Karpas-422 (cell line): Measurements from ENCODE around the gene ATP8A1. TPM values are rescaled to one million over a fixed set of nuclear protein-coding genes. Genes with fewer than 3 reads are reported as not detected.

Experiments
- DNase-seq: peaks from one replicate; pipeline ENCODE4 v3.0.0-alpha.2; 2015
- H2AFZ ChIP-seq: fragments of 200-600 bp; sonication (generic); 2 replicates; pipeline ENCODE4 v1.6.1; 2014; ENCODE audit warnings: antibody characterized with exemption, low read length, mixed read lengths
- H3K27ac ChIP-seq: fragments of 200-600 bp; sonication (generic); 2 replicates; pipeline ENCODE4 v1.5.1; 2014; ENCODE audit warnings: mild to moderate bottlenecking, low read length, moderate library complexity
- H3K27me3 ChIP-seq: fragments of 200-600 bp; sonication (generic); 2 replicates; pipeline ENCODE4 v1.6.1; 2014; ENCODE audit warnings: low read length, mixed read lengths
- H3K36me3 ChIP-seq: fragments of 200-600 bp; sonication (generic); 2 replicates; pipeline ENCODE4 v1.6.1; 2014; ENCODE audit warnings: low read length, mixed read lengths; ENCODE audit not compliant: insufficient read depth
- H3K4me1 ChIP-seq: fragments of 200-600 bp; sonication (generic); 2 replicates; pipeline ENCODE4 v1.6.1; 2014; ENCODE audit warnings: mild to moderate bottlenecking, low read length, mixed read lengths
- H3K4me2 ChIP-seq: fragments of 200-600 bp; sonication (generic); 2 replicates; pipeline ENCODE4 v1.6.1; 2014; ENCODE audit warnings: low read length, low read depth, mild to moderate bottlenecking; ENCODE audit not compliant: poor library complexity, severe bottlenecking
- H3K4me3 ChIP-seq: fragments of 200-600 bp; sonication (generic); 2 replicates; pipeline ENCODE4 v1.5.1; 2014; ENCODE audit warnings: mild to moderate bottlenecking, antibody characterized with exemption, low read length, mixed read lengths
- H3K79me2 ChIP-seq: fragments of 200-600 bp; sonication (generic); 2 replicates; pipeline ENCODE4 v1.6.1; 2014; ENCODE audit warnings: mild to moderate bottlenecking, low read length, mixed read lengths
- H3K9ac ChIP-seq: fragments of 200-600 bp; sonication (generic); 2 replicates; pipeline ENCODE4 v1.6.0; 2014; ENCODE audit warnings: low read length
- H3K9me2 ChIP-seq: fragments of 200-600 bp; sonication (generic), shearing (Covaris generic); replicated peaks from 2 replicates; pipeline ENCODE4 v1.6.0; 2014; ENCODE audit warnings: mild to moderate bottlenecking, low read length, moderate library complexity; ENCODE audit not compliant: insufficient read depth
- H3K9me3 ChIP-seq: fragments of 300-700, 200-600 bp; sonication (generic); 2 replicates; pipeline ENCODE4 v1.6.1; 2014; ENCODE audit warnings: low read length, mixed read lengths
- H4K20me1 ChIP-seq: fragments of 200-600 bp; sonication (generic); 2 replicates; pipeline ENCODE4 v1.6.1; 2014; ENCODE audit warnings: mild to moderate bottlenecking, antibody characterized with exemption, low read length, low read depth; ENCODE audit not compliant: insufficient read depth
- total RNA-seq: library from RNA; depleted of rRNA; stranded (reverse); fragments of >200 nt; shearing (Covaris generic); gene quantifications from 2 replicates; pipeline ENCODE4 v1.2.3, GENCODE V29; 2014; ENCODE audit warnings: low replicate concordance

ATP8A1 gene
- total RNA-seq, 1 experiment from 2014 or later, result 67.2 TPM

- no peaks in the 10 kb centered on the region for H3K9me3 ChIP-seq
These were observed 244.7 kb downstream of the ATP8A1 start for GRCh38 chr4:42412251-42412650.

DNA sequence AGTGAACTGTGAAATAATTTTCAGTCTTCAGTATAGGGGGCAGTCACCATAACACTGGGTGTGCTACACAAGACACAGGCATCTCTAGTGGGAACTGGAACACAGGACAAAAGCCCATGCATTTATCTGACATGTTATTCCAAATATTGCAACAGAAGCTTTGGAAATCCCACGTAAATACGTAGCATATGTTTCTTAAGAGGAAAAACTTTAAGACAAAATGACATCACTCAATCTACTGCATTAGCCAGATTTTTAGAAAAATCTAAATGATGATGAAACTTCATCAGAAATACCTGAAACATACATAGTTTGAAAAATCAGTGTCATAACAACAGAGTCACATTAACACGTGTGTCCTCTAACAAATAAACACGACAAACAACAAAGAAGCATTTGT lies 245.1 kb downstream of the ATP8A1 start:
- Histone ChIP-seq H4K20me1 (no peaks in the 10 kb centered on the region), H3K4me3 (no peak overlapping the region), H3K4me1 (no peaks in the 10 kb centered on the region), H2AFZ (no peak overlapping the region), H3K27me3 (no peaks in the 10 kb centered on the region), H3K79me2 (no peaks in the 10 kb centered on the region), H3K27ac (no peak overlapping the region), H3K36me3 (no peaks in the 10 kb centered on the region; the same call in 1 of the 2 replicates), H3K9me2 (no peaks in the 10 kb centered on the region), H3K9ac (no peak overlapping the region), H3K9me3 (no peaks in the 10 kb centered on the region), H3K4me2 (no peak overlapping the region)
- no peak for DNase-seq

More at GRCh38 chr4:42412251-42412650, 244.7 kb downstream of the ATP8A1 start:
- Histone ChIP-seq H3K4me2 (no peak overlapping the region), H2AFZ (no peak overlapping the region), H3K4me3 (no peak overlapping the region), H3K36me3 (no peaks in the 10 kb centered on the region; the same call in 1 of the 2 replicates), H3K79me2 (no peaks in the 10 kb centered on the region), H3K27me3 (no peaks in the 10 kb centered on the region), H3K4me1 (no peaks in the 10 kb centered on the region), H4K20me1 (no peaks in the 10 kb centered on the region), H3K9me2 (no peaks in the 10 kb centered on the region), H3K9ac (no peak overlapping the region), H3K27ac (no peak overlapping the region)
- no peak for DNase-seq

DNA sequence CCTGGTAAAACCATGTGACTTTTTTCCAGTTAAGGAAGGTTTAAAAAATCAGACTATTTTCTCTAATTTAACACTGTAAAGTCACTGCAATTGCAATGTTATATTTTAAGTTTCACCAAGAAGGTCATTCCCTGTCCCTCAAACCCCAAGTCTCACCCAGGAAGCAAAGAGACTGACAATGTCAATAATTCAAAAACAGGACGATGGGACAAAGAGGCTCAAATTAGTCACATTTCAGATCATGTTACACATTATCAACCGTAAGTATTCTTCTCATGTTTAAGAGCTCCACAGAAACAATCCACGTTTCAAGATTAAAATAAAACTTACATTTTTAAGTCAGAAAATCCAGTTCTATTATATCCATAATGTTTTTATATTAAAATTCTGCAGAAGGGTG lies 246.5 kb downstream of the ATP8A1 start:
- H3K4me2 ChIP-seq, result no peak overlapping the region
- no peak overlapping the region for H3K4me3 ChIP-seq
- no peaks in the 10 kb centered on the region for H4K20me1 ChIP-seq
- DNase-seq, result no peak
- no peaks in the 10 kb centered on the region for H3K9me2 ChIP-seq
- no peaks in the 10 kb centered on the region for H3K9me3 ChIP-seq
- H3K27me3 ChIP-seq, result no peaks in the 10 kb centered on the region
- no peaks in the 10 kb centered on the region for H3K79me2 ChIP-seq
- no peak overlapping the region for H3K9ac ChIP-seq
- H2AFZ ChIP-seq, result no peak overlapping the region
- H3K27ac ChIP-seq, result no peak overlapping the region
- no peaks in the 10 kb centered on the region for H3K36me3 ChIP-seq
- no peaks in the 10 kb centered on the region for H3K4me1 ChIP-seq

GRCh38 chr4:42404001-42404400 lies 252.9 kb downstream of the ATP8A1 start:
- Histone ChIP-seq H3K9me3 (no peaks in the 10 kb centered on the region), H2AFZ (no peak overlapping the region), H3K9me2 (no peaks in the 10 kb centered on the region), H3K4me3 (no peak overlapping the region), H3K27me3 (no peaks in the 10 kb centered on the region), H3K4me1 (no peaks in the 10 kb centered on the region), H3K36me3 (no peaks in the 10 kb centered on the region), H3K27ac (no peak overlapping the region), H3K9ac (no peak overlapping the region), H4K20me1 (no peaks in the 10 kb centered on the region), H3K79me2 (no peaks in the 10 kb centered on the region), H3K4me2 (no peak overlapping the region)
- DNase-seq, result no peak

DNA sequence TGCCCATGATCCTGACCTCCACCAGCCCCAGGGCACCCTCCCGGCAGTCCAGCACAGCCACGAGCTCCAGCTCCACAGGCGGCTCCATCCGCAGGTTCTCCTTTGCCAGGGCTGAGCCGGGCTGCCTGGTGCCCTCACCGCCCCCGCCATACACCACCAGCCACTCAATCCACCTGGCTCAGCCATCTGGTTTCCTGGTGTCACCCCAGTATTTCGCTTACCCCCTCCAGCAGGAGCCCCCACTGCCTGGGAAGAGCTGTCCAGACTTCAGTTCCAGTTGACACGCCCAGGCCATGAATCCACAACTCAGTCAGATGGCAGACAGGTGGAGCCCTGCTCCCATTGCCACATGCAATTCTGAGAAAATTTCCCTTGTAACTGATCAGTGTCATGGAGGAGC lies 255.7 kb downstream of the ATP8A1 start:
- Histone ChIP-seq H3K4me3 (no peak overlapping the region), H3K36me3 (no peaks in the 10 kb centered on the region), H4K20me1 (no peaks in the 10 kb centered on the region), H3K4me2 (no peak overlapping the region), H3K9me2 (no peaks in the 10 kb centered on the region), H2AFZ (no peak overlapping the region), H3K79me2 (no peaks in the 10 kb centered on the region), H3K27me3 (no peaks in the 10 kb centered on the region), H3K27ac (no peak overlapping the region), H3K9me3 (no peaks in the 10 kb centered on the region), H3K4me1 (no peaks in the 10 kb centered on the region), H3K9ac (no peak overlapping the region)
- no peak for DNase-seq

DNA sequence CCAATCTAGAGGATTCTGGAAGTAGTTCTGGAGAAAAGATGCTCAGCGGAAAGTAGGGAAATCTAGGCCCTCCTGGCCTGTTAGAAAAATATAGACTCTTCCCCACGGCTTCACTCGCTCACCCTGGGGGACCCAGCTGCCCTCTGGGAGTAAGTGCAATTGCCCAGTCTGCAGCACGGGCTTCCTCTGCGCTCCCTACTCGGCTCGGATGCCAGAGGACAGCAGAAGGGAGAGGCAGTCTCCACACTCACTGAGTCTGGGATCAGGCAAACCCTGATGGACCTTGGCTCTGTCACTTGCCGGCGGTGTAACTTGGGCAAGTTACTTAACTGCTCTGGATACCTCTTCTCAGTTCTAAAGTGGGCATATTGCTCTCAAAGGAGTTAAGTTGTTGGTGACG lies 257.5 kb downstream of the ATP8A1 start:
- no peak for DNase-seq
- Histone ChIP-seq H3K27ac (no peak overlapping the region), H3K4me3 (no peak overlapping the region), H3K4me2 (no peak overlapping the region), H3K9ac (no peak overlapping the region), H3K9me3 (no peaks in the 10 kb centered on the region), H2AFZ (no peak overlapping the region), H4K20me1 (no peaks in the 10 kb centered on the region), H3K79me2 (no peaks in the 10 kb centered on the region), H3K4me1 (no peaks in the 10 kb centered on the region), H3K9me2 (no peaks in the 10 kb centered on the region), H3K36me3 (no peaks in the 10 kb centered on the region), H3K27me3 (no peaks in the 10 kb centered on the region)

DNA sequence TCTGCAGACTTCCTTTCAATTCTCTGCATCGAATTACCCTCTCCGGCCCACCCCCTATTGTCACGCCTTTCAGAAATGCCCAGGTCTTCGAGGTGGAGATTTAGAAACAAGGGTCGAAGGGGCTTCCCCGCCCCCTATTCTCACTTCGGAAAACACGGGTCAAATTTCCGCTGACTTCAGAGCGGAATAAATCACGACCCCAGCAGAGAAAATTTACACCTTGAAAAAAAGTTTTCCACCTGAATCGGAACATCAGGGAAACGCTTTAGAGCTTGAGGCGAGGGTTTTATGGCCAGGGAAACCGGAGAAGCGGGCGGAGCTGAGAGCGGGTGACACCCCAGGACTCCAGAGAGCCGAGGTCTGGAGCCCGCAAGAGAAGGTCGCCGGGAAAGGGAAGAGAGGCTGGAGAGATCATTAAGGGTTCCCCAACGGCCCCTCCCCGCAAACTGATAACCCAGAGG lies 258.0 kb downstream of the ATP8A1 start:
- H4K20me1 ChIP-seq, result no peaks in the 10 kb centered on the region
- H3K9me2 ChIP-seq, result no peaks in the 10 kb centered on the region
- H3K4me2 ChIP-seq, result no peak overlapping the region
- no peak overlapping the region for H2AFZ ChIP-seq
- H3K27ac ChIP-seq, result no peak overlapping the region
- no peak overlapping the region for H3K9ac ChIP-seq
- no peaks in the 10 kb centered on the region for H3K36me3 ChIP-seq
- H3K4me1 ChIP-seq, result no peaks in the 10 kb centered on the region
- no peak overlapping the region for H3K4me3 ChIP-seq
- no peaks in the 10 kb centered on the region for H3K27me3 ChIP-seq
- H3K9me3 ChIP-seq, result no peaks in the 10 kb centered on the region
- H3K79me2 ChIP-seq, result no peaks in the 10 kb centered on the region
- DNase-seq, result no peak

GRCh38 chr4:42398171-42398870 lies 258.6 kb downstream of the ATP8A1 start:
- Histone ChIP-seq H3K9me3 (no peaks in the 10 kb centered on the region), H3K4me1 (no peaks in the 10 kb centered on the region), H3K9ac (no peak overlapping the region), H3K79me2 (no peaks in the 10 kb centered on the region), H3K36me3 (no peaks in the 10 kb centered on the region), H3K4me2 (no peak overlapping the region), H4K20me1 (no peaks in the 10 kb centered on the region), H3K27me3 (no peaks in the 10 kb centered on the region), H3K9me2 (no peaks in the 10 kb centered on the region), H3K27ac (no peak overlapping the region), H2AFZ (no peak overlapping the region), H3K4me3 (no peak overlapping the region)
- no peak for DNase-seq
